Measurements from ENCODE around the gene SEMA5B. TPM values are rescaled to one million over a fixed set of nuclear protein-coding genes. Genes with fewer than 3 reads are reported as not detected.

SEMA5B gene
- polyA plus RNA-seq, 2 donors, result 0.19 to 0.28 TPM

DNA sequence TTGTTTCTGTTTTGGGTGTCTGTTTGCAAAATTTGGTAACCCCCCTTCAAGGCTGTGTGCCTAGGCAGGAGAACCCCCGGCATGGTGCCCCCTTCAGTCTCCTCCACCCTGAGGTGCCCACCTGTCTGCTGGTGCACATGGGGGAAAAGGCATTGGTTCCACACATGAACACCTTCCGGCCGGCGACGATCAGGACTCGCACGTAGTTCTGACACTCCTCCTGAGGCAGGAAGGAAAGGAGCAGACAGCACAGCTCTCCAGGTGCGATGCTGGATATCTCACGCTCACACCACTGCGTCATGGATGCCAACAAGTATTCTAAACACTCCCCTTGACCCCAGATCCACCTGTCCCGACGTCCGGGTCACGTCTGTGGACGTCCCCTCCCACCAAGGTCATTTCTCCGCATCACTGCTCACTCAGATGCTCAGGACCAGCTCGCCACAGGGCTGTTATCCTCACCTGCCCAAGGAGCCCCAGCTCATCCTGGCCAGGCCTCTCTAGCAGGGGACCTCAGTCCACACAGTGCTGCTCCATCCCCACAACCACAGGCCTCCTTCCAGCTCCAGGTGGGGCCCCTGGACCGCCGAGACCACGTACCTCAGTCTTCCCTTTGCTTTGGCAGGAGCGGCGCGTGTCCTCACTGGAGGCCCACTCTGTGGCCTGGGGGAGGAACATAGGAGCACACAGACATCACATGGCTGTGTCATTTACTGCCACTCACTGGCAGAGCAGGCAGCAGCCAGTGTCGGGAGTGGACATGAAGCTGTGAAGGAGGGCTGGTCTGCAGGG, 99.0 kb downstream of the SEMA5B start:
- H3K27ac ChIP-seq (ENCODE audit: low read depth in 2 of 2, low read length in 1 of 2), result no peak overlapping the region
- no peaks in the 10 kb centered on the region for H3K27me3 ChIP-seq (ENCODE audit: control insufficient read depth in 1 of 2, insufficient read depth in 2 of 2, low read length in 2 of 2)
- H3K4me3 ChIP-seq (ENCODE audit: low read depth in 1 of 2, low read length in 2 of 2), result no peak overlapping the region
- H3K9me3 ChIP-seq (ENCODE audit: control insufficient read depth in 2 of 2, insufficient read depth in 1 of 2, low read depth in 1 of 2, low read length in 1 of 2), result no peaks in the 10 kb centered on the region
- peaks cover 2% of the 10 kb centered on the region in 2 donors for H3K4me1 ChIP-seq (ENCODE audit: control insufficient read depth in 2 of 2, insufficient read depth in 2 of 2, low read length in 1 of 2)
- H3K36me3 ChIP-seq (ENCODE audit: control insufficient read depth in 2 of 2, insufficient read depth in 2 of 2, low read length in 1 of 2), result no peaks in the 10 kb centered on the region
- 88 to 89% methylated on average over 24 of the region's 24 CpGs for WGBS, 2 donors

DNA sequence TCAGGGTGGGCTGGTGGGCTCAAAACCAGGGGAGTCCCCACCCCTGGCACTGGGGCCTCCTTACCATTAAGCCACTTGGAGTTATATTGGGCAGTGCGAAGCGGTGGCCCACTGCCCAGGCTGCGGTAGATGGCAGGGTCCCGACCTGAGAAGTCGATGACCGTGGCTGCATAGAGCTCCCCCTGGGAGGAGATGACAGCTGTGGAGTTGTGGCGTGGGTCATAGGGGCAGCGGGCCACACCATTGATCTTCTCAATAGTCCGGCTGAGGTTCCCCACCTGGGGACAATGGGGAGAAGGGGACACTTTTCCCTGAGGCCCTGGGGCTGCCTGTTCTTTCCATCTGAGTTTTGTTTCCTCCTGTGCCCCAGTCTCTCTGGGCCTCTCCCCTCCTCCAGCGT, 99.8 kb downstream of the SEMA5B start:
- peaks cover 2% of the 10 kb centered on the region in 2 donors for H3K4me1 ChIP-seq (ENCODE audit: control insufficient read depth in 2 of 2, insufficient read depth in 2 of 2, low read length in 1 of 2)
- H3K27me3 ChIP-seq (ENCODE audit: control insufficient read depth in 1 of 2, insufficient read depth in 2 of 2, low read length in 2 of 2), result no peaks in the 10 kb centered on the region
- H3K27ac ChIP-seq (ENCODE audit: low read depth in 2 of 2, low read length in 1 of 2), result no peak overlapping the region
- no peaks in the 10 kb centered on the region for H3K9me3 ChIP-seq (ENCODE audit: control insufficient read depth in 2 of 2, insufficient read depth in 1 of 2, low read depth in 1 of 2, low read length in 1 of 2)
- no peak overlapping the region for H3K4me3 ChIP-seq (ENCODE audit: low read depth in 1 of 2, low read length in 2 of 2)
- no peaks in the 10 kb centered on the region for H3K36me3 ChIP-seq (ENCODE audit: control insufficient read depth in 2 of 2, insufficient read depth in 2 of 2, low read length in 1 of 2)
- 90 to 95% methylated on average over 9 to 10 of the region's 10 CpGs for WGBS, 2 donors

DNA sequence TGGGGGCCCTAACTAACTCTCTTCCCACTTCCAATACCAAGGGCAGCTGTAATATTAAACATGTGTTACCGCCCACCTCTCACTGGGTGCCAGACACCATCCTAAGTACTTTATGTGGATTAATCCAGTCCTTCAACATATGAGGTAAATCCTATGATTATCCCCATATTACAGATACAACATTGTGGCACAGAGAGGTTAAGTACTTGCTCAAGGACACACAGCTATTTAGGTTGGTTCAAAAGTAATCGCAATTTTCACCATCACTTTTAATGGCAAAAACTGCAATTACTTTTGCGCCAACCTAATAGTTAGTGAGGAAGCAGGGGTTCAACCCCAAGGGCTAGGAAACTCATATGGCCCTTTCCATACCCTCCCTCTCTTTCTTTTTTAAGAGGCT, 100.8 kb downstream of the SEMA5B start:
- H3K27ac ChIP-seq (ENCODE audit: low read depth in 2 of 2, low read length in 1 of 2), result no peak overlapping the region
- 97 to 98% methylated on average over 3 of the region's 3 CpGs for WGBS, 2 donors
- H3K4me3 ChIP-seq (ENCODE audit: low read depth in 1 of 2, low read length in 2 of 2), result no peak overlapping the region
- no peaks in the 10 kb centered on the region for H3K36me3 ChIP-seq (ENCODE audit: control insufficient read depth in 2 of 2, insufficient read depth in 2 of 2, low read length in 1 of 2)
- H3K9me3 ChIP-seq (ENCODE audit: control insufficient read depth in 2 of 2, insufficient read depth in 1 of 2, low read depth in 1 of 2, low read length in 1 of 2), result no peaks in the 10 kb centered on the region
- peaks cover 0 to 4% of the 10 kb centered on the region in 2 donors for H3K27me3 ChIP-seq (ENCODE audit: control insufficient read depth in 1 of 2, insufficient read depth in 2 of 2, low read length in 2 of 2)
- H3K4me1 ChIP-seq (ENCODE audit: control insufficient read depth in 2 of 2, insufficient read depth in 2 of 2, low read length in 1 of 2), result peaks cover 5 to 9% of the 10 kb centered on the region in 2 donors

GRCh38 chr3:122926322-122926721, 101.2 kb downstream of the SEMA5B start:
- H3K27ac ChIP-seq (ENCODE audit: low read depth in 2 of 2, low read length in 1 of 2), result no peak overlapping the region
- no peaks in the 10 kb centered on the region for H3K36me3 ChIP-seq (ENCODE audit: control insufficient read depth in 2 of 2, insufficient read depth in 2 of 2, low read length in 1 of 2)
- peaks cover 2 to 7% of the 10 kb centered on the region in 2 donors for H3K27me3 ChIP-seq (ENCODE audit: control insufficient read depth in 1 of 2, insufficient read depth in 2 of 2, low read length in 2 of 2)
- H3K4me1 ChIP-seq (ENCODE audit: control insufficient read depth in 2 of 2, insufficient read depth in 2 of 2, low read length in 1 of 2), result peaks cover 6 to 11% of the 10 kb centered on the region in 2 donors
- H3K9me3 ChIP-seq (ENCODE audit: control insufficient read depth in 2 of 2, insufficient read depth in 1 of 2, low read depth in 1 of 2, low read length in 1 of 2), result no peaks in the 10 kb centered on the region
- WGBS, 2 donors, result 91% methylated on average over 20 of the region's 20 CpGs
- H3K4me3 ChIP-seq (ENCODE audit: low read depth in 1 of 2, low read length in 2 of 2), result no peak overlapping the region

DNA sequence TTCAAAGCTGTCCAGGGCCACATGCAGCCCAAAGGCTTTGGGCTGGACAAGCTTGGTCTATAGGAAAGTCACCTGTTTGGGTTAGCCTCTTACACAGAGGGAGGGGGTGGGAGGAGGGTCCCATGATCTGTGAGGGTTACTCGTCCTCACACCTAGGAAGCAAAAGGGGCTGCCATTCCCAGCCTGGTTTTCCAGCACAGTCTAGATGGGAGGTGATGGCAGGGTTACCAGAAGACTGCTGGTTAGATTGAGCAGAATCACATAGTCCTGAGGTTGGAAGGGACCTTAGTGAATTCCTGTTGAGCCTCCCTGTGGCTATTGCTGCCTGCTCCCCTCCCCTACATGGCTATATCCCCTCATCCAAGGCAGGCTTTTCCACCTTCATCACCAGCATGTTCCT, 101.8 kb downstream of the SEMA5B start:
- Histone ChIP-seq H3K9me3 (ENCODE audit: control insufficient read depth in 2 of 2, insufficient read depth in 1 of 2, low read depth in 1 of 2, low read length in 1 of 2) (no peaks in the 10 kb centered on the region), H3K4me1 (ENCODE audit: control insufficient read depth in 2 of 2, insufficient read depth in 2 of 2, low read length in 1 of 2) (peaks cover 6 to 11% of the 10 kb centered on the region in 2 donors), H3K4me3 (ENCODE audit: low read depth in 1 of 2, low read length in 2 of 2) (no peak overlapping the region), H3K27me3 (ENCODE audit: control insufficient read depth in 1 of 2, insufficient read depth in 2 of 2, low read length in 2 of 2) (peaks cover 5 to 7% of the 10 kb centered on the region in 2 donors), H3K27ac (ENCODE audit: low read depth in 2 of 2, low read length in 1 of 2) (no peak overlapping the region), H3K36me3 (ENCODE audit: control insufficient read depth in 2 of 2, insufficient read depth in 2 of 2, low read length in 1 of 2) (no peaks in the 10 kb centered on the region)
- 84 to 91% methylated on average over 1 of the region's 1 CpG for WGBS, 2 donors

GRCh38 chr3:122924056-122924455, 103.5 kb downstream of the SEMA5B start:
- Histone ChIP-seq H3K27ac (ENCODE audit: low read depth in 2 of 2, low read length in 1 of 2) (no peak overlapping the region), H3K36me3 (ENCODE audit: control insufficient read depth in 2 of 2, insufficient read depth in 2 of 2, low read length in 1 of 2) (no peaks in the 10 kb centered on the region), H3K27me3 (ENCODE audit: control insufficient read depth in 1 of 2, insufficient read depth in 2 of 2, low read length in 2 of 2) (peaks cover 5 to 7% of the 10 kb centered on the region in 2 donors), H3K9me3 (ENCODE audit: control insufficient read depth in 2 of 2, insufficient read depth in 1 of 2, low read depth in 1 of 2, low read length in 1 of 2) (no peaks in the 10 kb centered on the region), H3K4me1 (ENCODE audit: control insufficient read depth in 2 of 2, insufficient read depth in 2 of 2, low read length in 1 of 2) (peaks cover 6 to 8% of the 10 kb centered on the region in 2 donors), H3K4me3 (ENCODE audit: low read depth in 1 of 2, low read length in 2 of 2) (no peak overlapping the region)
- 84 to 86% methylated on average over 2 of the region's 2 CpGs for WGBS, 2 donors

DNA sequence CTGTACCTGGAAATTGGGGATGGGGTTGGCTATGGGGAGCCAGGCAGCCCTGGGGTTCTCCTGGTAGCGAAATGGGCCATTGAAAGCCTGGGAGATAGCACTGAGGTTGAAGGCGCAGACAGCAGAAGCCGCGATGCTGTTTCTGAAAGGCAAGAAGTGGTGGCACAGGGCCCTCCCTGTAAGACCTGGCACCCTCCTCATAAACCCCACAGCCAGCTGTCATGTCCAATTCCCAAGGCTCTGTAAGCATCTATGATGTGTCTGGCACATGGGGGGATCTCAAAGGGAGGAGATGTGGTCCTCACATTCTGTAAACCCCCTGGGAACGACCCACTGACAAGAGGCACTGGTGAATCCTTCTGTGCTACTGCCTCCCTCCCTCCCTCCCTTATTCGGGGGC, 104.0 kb downstream of the SEMA5B start:
- peaks cover 6 to 8% of the 10 kb centered on the region in 2 donors for H3K4me1 ChIP-seq (ENCODE audit: control insufficient read depth in 2 of 2, insufficient read depth in 2 of 2, low read length in 1 of 2)
- no peak overlapping the region for H3K27ac ChIP-seq (ENCODE audit: low read depth in 2 of 2, low read length in 1 of 2)
- no peaks in the 10 kb centered on the region for H3K36me3 ChIP-seq (ENCODE audit: control insufficient read depth in 2 of 2, insufficient read depth in 2 of 2, low read length in 1 of 2)
- H3K27me3 ChIP-seq (ENCODE audit: control insufficient read depth in 1 of 2, insufficient read depth in 2 of 2, low read length in 2 of 2), result peaks cover 5 to 7% of the 10 kb centered on the region in 2 donors
- WGBS, 2 donors, result 72 to 83% methylated on average over 6 of the region's 6 CpGs
- H3K4me3 ChIP-seq (ENCODE audit: low read depth in 1 of 2, low read length in 2 of 2), result no peak overlapping the region
- H3K9me3 ChIP-seq (ENCODE audit: control insufficient read depth in 2 of 2, insufficient read depth in 1 of 2, low read depth in 1 of 2, low read length in 1 of 2), result no peaks in the 10 kb centered on the region

GRCh38 chr3:122921791-122922651, 105.5 kb downstream of the SEMA5B start:
- no peaks in the 10 kb centered on the region for H3K36me3 ChIP-seq (ENCODE audit: control insufficient read depth in 2 of 2, insufficient read depth in 2 of 2, low read length in 1 of 2)
- H3K27ac ChIP-seq (ENCODE audit: low read depth in 2 of 2, low read length in 1 of 2), result no peak overlapping the region
- peaks cover 5 to 7% of the 10 kb centered on the region in 2 donors for H3K27me3 ChIP-seq (ENCODE audit: control insufficient read depth in 1 of 2, insufficient read depth in 2 of 2, low read length in 2 of 2)
- H3K4me1 ChIP-seq (ENCODE audit: control insufficient read depth in 2 of 2, insufficient read depth in 2 of 2, low read length in 1 of 2), result peaks cover 4 to 8% of the 10 kb centered on the region in 2 donors
- H3K9me3 ChIP-seq (ENCODE audit: control insufficient read depth in 2 of 2, insufficient read depth in 1 of 2, low read depth in 1 of 2, low read length in 1 of 2), result no peaks in the 10 kb centered on the region
- 12 to 13% methylated on average over 61 to 68 of the region's 68 CpGs for WGBS, 2 donors
- H3K4me3 ChIP-seq (ENCODE audit: low read depth in 1 of 2, low read length in 2 of 2), result no peak overlapping the region

GRCh38 chr3:122920986-122921385, 106.6 kb downstream of the SEMA5B start:
- H3K9me3 ChIP-seq (ENCODE audit: control insufficient read depth in 2 of 2, insufficient read depth in 1 of 2, low read depth in 1 of 2, low read length in 1 of 2), result no peaks in the 10 kb centered on the region
- peaks cover 5 to 7% of the 10 kb centered on the region in 2 donors for H3K27me3 ChIP-seq (ENCODE audit: control insufficient read depth in 1 of 2, insufficient read depth in 2 of 2, low read length in 2 of 2)
- WGBS, 2 donors, result 76 to 84% methylated on average over 6 of the region's 6 CpGs
- H3K4me1 ChIP-seq (ENCODE audit: control insufficient read depth in 2 of 2, insufficient read depth in 2 of 2, low read length in 1 of 2), result peaks cover 4 to 8% of the 10 kb centered on the region in 2 donors
- no peak overlapping the region for H3K4me3 ChIP-seq (ENCODE audit: low read depth in 1 of 2, low read length in 2 of 2)
- H3K36me3 ChIP-seq (ENCODE audit: control insufficient read depth in 2 of 2, insufficient read depth in 2 of 2, low read length in 1 of 2), result no peaks in the 10 kb centered on the region
- no peak overlapping the region for H3K27ac ChIP-seq (ENCODE audit: low read depth in 2 of 2, low read length in 1 of 2)
